CD4-positive, alpha-beta memory T cell (primary cell): ENCODE measurements around the gene TOB1. TPM values are rescaled to one million over a fixed set of nuclear protein-coding genes. Genes with fewer than 3 reads are reported as not detected.

Source experiments
- CTCF ChIA-PET: fragments of 350-600 bp; sonication (Branson Sonifier 250); formaldehyde crosslinking; loops from one replicate; lab custom pipeline; 2021; ENCODE audit warnings: inconsistent platforms; ENCODE audit not compliant: partially characterized antibody; lab: Charles Lee
- POLR2A ChIA-PET: fragments of 350-600 bp; sonication (Branson Sonifier 250); formaldehyde crosslinking; loops from one replicate; lab custom pipeline; 2021; ENCODE audit not compliant: partially characterized antibody; lab: Charles Lee
- DNase-seq, 5 donors: peaks; one replicate each; pipeline versions ENCODE4 v3.0.0 to v3.0.0-alpha.2; 2020 to 2022; ENCODE audit warnings: mixed read lengths in 1 of 5
- H3K27ac ChIP-seq: one replicate; pipeline ENCODE4 v1.7.0; 2013; ENCODE audit warnings: low read depth, low read length
- H3K27me3 ChIP-seq: 2 replicates; pipeline ENCODE4 v1.7.0; 2013; ENCODE audit warnings: mild to moderate bottlenecking, low read length, moderate library complexity; ENCODE audit not compliant: insufficient read depth
- H3K36me3 ChIP-seq: 2 replicates; pipeline ENCODE4 v1.7.0; 2013; ENCODE audit warnings: mild to moderate bottlenecking, low read length, moderate library complexity; ENCODE audit not compliant: insufficient read depth
- H3K4me1 ChIP-seq: 2 replicates; pipeline ENCODE4 v1.7.0; 2013; ENCODE audit warnings: mild to moderate bottlenecking, low read length, moderate library complexity; ENCODE audit not compliant: insufficient read depth
- H3K4me3 ChIP-seq, 2 donors: one replicate each; pipeline ENCODE4 v1.7.0; 2013; ENCODE audit warnings: low read length in 2 of 2, mild to moderate bottlenecking in 1 of 2
- H3K9me3 ChIP-seq, 2 donors: one replicate each; pipeline ENCODE4 v1.7.0; 2013; ENCODE audit warnings: low read length in 2 of 2, control low read depth in 1 of 2; ENCODE audit not compliant: control insufficient read depth in 1 of 2
- H3K27ac Mint-ChIP-seq, 7 donors: one replicate each; pipeline ENCODE4 v1.8.0; 2020 to 2021; ENCODE audit warnings: mixed read lengths in 7 of 7, mild to moderate bottlenecking in 6 of 7, inconsistent platforms in 3 of 7, moderate library complexity in 3 of 7
- H3K27me3 Mint-ChIP-seq, 2 donors: one replicate each; pipeline ENCODE4 v1.8.0; 2020 to 2021; ENCODE audit warnings: mixed read lengths in 2 of 2
- H3K36me3 Mint-ChIP-seq, 2 donors: one replicate each; pipeline ENCODE4 v1.8.0; 2020 to 2021; ENCODE audit warnings: mixed read lengths in 2 of 2, inconsistent platforms in 1 of 2, mild to moderate bottlenecking in 1 of 2
- H3K4me1 Mint-ChIP-seq, 4 donors: one replicate each; pipeline ENCODE4 v1.8.0; 2020 to 2021; ENCODE audit warnings: mixed read lengths in 4 of 4, mild to moderate bottlenecking in 1 of 4
- H3K4me3 Mint-ChIP-seq, 8 donors: one replicate each; pipeline ENCODE4 v1.8.0; 2020 to 2021; ENCODE audit warnings: mixed read lengths in 8 of 8, mild to moderate bottlenecking in 7 of 8, moderate library complexity in 6 of 8, inconsistent platforms in 3 of 8
- H3K9me3 Mint-ChIP-seq, 8 donors: one replicate each; pipeline ENCODE4 v1.8.0; 2020 to 2021; ENCODE audit warnings: mixed read lengths in 8 of 8, mild to moderate bottlenecking in 5 of 8, inconsistent platforms in 3 of 8, moderate library complexity in 1 of 8
- intact Hi-C: fragments of 100-400 bp; cut with micrococcal nuclease; formaldehyde crosslinking; loops from one replicate; pipeline ENCODE4 v1.15.1; 2023
- polyA plus RNA-seq, 2 donors: library from polyadenylated mRNA; unstranded; fragments of 300-500 nt; fragmentation: Illumina TruSeq; gene quantifications; one replicate each; pipeline ENCODE4 v1.2.3, GENCODE V29; 2021
- total RNA-seq, 2 experiments: library from RNA; stranded (reverse); gene quantifications; one replicate each; pipeline ENCODE4 v1.2.3, GENCODE V29; 2021

Gene TOB1
- total and polyA plus RNA-seq, 4 experiments from 2014 or later: 74.3 to 104 (median 98.0) TPM

DNA sequence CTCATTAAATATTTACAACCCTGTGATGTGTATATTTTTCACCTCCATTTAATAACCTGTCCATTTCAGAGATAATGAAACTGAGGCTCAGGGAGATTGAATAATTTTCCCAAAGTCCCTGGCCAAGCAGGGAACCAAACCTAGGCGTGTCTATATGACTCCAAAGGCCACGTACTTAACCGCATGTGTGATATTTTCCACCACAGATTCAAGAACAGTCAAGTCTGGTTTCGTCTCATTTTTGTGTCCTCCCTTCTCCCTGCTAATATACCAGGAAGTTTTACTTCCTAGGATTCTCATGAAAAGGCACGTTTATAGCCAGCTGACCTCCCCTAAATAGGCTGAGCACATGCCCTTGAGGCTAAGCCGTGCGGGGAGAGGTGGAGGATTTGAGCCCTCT lies 15.5 kb downstream of the TOB1 start:
- peaks cover 12 to 20% (median 15%) of the 10 kb centered on the region in 4 donors for H3K4me1 Mint-ChIP-seq
- POLR2A ChIA-PET: no interaction called here

DNA sequence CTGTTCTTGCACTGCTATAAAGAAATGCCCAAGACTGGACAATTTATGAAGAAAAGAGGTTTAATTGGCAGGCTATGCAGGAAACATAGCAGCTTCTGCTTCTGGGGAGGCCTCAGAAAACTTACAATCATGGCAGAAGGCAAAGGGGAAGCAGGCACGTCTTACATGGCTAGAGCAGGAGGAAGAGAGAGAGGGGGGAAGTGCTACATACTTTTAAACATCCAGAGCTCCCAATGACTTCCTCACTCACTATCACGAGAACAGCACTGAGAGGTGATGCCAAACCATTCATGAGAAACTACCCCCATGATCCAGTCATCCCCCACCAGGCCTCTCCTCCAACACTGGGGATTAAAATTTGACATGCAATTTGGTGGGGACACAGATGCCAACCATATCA lies 17.4 kb downstream of the TOB1 start:
- no peak for DNase-seq
- Mint-ChIP-seq H3K4me3 (no peak overlapping the region), H3K36me3 (no peaks in the 10 kb centered on the region), H3K4me1 (peaks cover 12 to 20% (median 15%) of the 10 kb centered on the region in 4 donors), H3K9me3 (no peaks in the 10 kb centered on the region), H3K27ac (peak overlapping the region in 1 of 7 donors; percentile 30), H3K27me3 (no peaks in the 10 kb centered on the region)
- Histone ChIP-seq H3K9me3 (no peaks in the 10 kb centered on the region), H3K4me3 (no peak overlapping the region), H3K36me3 (no peaks in the 10 kb centered on the region), H3K27me3 (no peaks in the 10 kb centered on the region), H3K4me1 (peaks cover 15% of the 10 kb centered on the region), H3K27ac (no peak overlapping the region)
- intact Hi-C loops: no loop called here
- ChIA-PET POLR2A (interaction anchor here (0.7 to 1.7 kb wide), 2 partner anchors 18 to 108 kb away, joined by 3 to 7 read pairs; partner anchors contain the start of gene TOB1), CTCF (interaction anchor here (0.8 to 11.3 kb wide), 5 partner anchors 15 to 104 kb away, joined by 4 to 515 read pairs (median 8); partner anchors contain the start of gene TOB1)

More for the DNA sequence above, 15.5 kb downstream of the TOB1 start:
- Histone ChIP-seq H3K4me3 (no peak overlapping the region), H3K4me1 (peaks cover 15% of the 10 kb centered on the region), H3K36me3 (no peaks in the 10 kb centered on the region), H3K27me3 (no peaks in the 10 kb centered on the region), H3K27ac (no peak overlapping the region), H3K9me3 (no peaks in the 10 kb centered on the region)
- Mint-ChIP-seq H3K4me3 (no peak overlapping the region), H3K36me3 (no peaks in the 10 kb centered on the region), H3K9me3 (no peaks in the 10 kb centered on the region), H3K27ac (no peak overlapping the region), H3K27me3 (no peaks in the 10 kb centered on the region)
- DNase-seq: no peak
- intact Hi-C loops: loop anchor here (10.0 kb wide), 1 partner anchor 204 kb away; no protein-coding TSS in a partner anchor
- CTCF ChIA-PET: interaction anchor here (1.1 to 11.3 kb wide), 6 partner anchors 13 to 303 kb away, joined by 3 to 515 read pairs (median 24); partner anchors contain the start of genes NME1 and TOB1

DNA sequence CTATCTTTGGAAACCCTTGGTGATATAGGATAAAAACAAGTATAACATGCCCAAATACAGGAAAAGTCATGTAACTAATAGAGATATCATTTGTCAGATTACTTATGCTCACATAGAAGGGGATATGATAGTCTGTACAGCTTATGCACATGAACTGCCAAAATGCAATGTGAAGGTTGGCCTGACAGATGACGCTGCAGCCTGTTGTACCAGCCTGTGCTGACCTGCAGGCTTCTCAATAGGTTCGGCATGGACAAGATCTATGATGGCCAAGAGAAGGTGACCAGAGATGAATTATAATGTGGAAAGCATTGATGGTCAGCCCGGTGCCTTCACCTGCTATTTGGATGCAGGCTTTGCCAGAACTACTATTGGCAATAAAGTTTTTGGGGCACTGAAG lies 18.1 kb downstream of the TOB1 start:
- H3K9me3 ChIP-seq: no peaks in the 10 kb centered on the region
- DNase-seq: no peak
- Mint-ChIP-seq H3K4me1 (peaks cover 12 to 16% (median 14%) of the 10 kb centered on the region in 4 donors), H3K36me3 (no peaks in the 10 kb centered on the region), H3K27ac (no peak overlapping the region), H3K27me3 (no peaks in the 10 kb centered on the region), H3K9me3 (no peaks in the 10 kb centered on the region), H3K4me3 (no peak overlapping the region)
- intact Hi-C loops: no loop called here
- H3K27me3 ChIP-seq: no peaks in the 10 kb centered on the region
- CTCF ChIA-PET: interaction anchor here (1.8 to 11.3 kb wide), 4 partner anchors 16 to 104 kb away, joined by 4 to 515 read pairs (median 55); partner anchors contain the start of gene TOB1
- H3K4me1 ChIP-seq: peaks cover 15% of the 10 kb centered on the region
- no peak overlapping the region for H3K27ac ChIP-seq
- POLR2A ChIA-PET: interaction anchor here (1.2 to 1.7 kb wide), 2 partner anchors 18 kb away, joined by 6 to 7 read pairs; partner anchors contain the start of gene TOB1
- no peaks in the 10 kb centered on the region for H3K36me3 ChIP-seq
- no peak overlapping the region for H3K4me3 ChIP-seq

DNA sequence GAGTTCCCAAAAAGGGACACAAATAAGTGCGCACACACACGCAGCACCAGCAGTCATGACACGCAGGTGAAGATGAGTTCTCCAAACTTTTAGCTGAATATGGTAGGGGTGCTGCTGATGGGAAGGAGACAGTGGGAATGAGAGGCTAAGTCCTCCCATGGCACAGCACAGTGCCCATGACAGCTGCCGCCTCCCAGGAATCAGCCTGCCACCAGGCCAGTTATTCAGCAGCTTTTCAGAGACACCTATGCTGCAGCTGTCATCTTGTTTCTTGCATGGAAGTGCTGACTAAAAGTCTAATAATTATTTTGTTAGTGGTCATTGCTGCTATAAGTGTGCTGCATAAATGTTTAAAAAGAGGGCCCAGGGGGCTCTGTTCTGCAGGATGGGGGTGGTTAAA lies 18.6 kb downstream of the TOB1 start:
- H3K36me3 Mint-ChIP-seq: no peaks in the 10 kb centered on the region
- H3K4me3 Mint-ChIP-seq: no peak overlapping the region
- H3K9me3 Mint-ChIP-seq: no peaks in the 10 kb centered on the region
- H3K4me1 Mint-ChIP-seq: peaks cover 10 to 11% (median 10%) of the 10 kb centered on the region in 4 donors
- Histone ChIP-seq H3K4me1 (peaks cover 10% of the 10 kb centered on the region), H3K36me3 (no peaks in the 10 kb centered on the region), H3K9me3 (no peaks in the 10 kb centered on the region), H3K27ac (no peak overlapping the region), H3K4me3 (no peak overlapping the region), H3K27me3 (no peaks in the 10 kb centered on the region)
- intact Hi-C loops: no loop called here
- no peak for DNase-seq
- H3K27me3 Mint-ChIP-seq: no peaks in the 10 kb centered on the region
- POLR2A ChIA-PET: interaction anchor here (1.2 kb wide), 1 partner anchor 19 kb away, joined by 6 read pairs; the partner anchor contains the start of gene TOB1
- no peak overlapping the region for H3K27ac Mint-ChIP-seq
- CTCF ChIA-PET: interaction anchor here (0.7 to 11.3 kb wide), 6 partner anchors 16 to 301 kb away, joined by 4 to 515 read pairs (median 6); partner anchors contain the start of genes SPATA20 and TOB1

DNA sequence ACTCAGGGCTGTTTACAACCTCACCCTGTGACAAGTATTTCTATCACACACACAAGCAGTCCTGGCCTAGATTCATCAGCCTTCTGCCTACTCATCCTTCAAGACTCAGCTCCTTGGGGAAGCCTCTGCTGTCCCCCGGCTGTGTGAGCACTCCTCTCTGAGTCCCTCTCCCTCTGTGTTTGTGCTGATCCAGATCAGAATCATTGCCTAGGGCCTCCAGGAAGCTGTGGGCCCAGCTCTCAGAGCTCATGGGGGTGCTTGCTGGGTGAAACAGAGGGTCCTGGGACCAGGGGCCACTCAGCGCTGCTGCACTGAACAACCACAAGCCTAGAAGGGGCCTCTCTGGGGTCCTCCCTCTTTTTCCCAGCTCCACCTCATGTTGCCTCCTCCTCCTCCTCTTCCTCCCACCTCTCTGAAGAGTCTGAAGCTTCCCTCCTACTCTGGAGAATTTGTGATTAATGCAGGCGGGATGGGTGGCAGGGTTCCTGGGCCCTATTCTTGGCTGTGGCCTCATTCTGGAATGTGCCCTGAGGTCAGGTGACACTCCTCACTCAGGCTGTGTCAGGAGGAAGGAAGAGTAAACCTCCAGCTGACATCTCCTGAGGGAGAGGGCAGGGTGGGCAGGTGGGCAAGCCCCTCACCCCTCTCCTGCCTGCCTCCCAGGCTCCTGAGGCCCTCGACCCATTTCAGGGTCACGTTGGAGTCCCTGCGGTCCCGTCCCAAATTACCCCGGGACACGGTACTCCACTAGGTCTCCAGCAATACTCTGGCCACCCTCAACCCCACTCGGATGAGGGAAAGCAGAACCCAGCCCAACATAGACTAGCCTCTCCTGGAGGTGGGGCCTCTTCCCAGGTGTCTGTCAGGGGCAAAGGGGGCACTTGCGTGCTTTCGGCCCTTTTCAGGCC lies 20.7 kb downstream of the TOB1 start:
- H3K4me3 ChIP-seq: no peak overlapping the region
- no peaks in the 10 kb centered on the region for H3K36me3 ChIP-seq
- no peak overlapping the region for H3K27ac Mint-ChIP-seq
- no peaks in the 10 kb centered on the region for H3K4me1 ChIP-seq
- CTCF ChIA-PET: interaction anchor here (0.9 to 1.0 kb wide), 2 partner anchors 10 to 110 kb away, joined by 3 to 5 read pairs; no protein-coding TSS in a partner anchor
- peaks cover 0 to 5% (median 3%) of the 10 kb centered on the region in 4 donors for H3K4me1 Mint-ChIP-seq
- no peaks in the 10 kb centered on the region for H3K9me3 Mint-ChIP-seq
- no peak for DNase-seq
- no peaks in the 10 kb centered on the region for H3K27me3 ChIP-seq
- H3K9me3 ChIP-seq: no peaks in the 10 kb centered on the region
- POLR2A ChIA-PET: interaction anchor here (0.6 to 1.3 kb wide), 2 partner anchors 20 to 128 kb away, joined by 3 to 4 read pairs; no protein-coding TSS in a partner anchor
- no peak overlapping the region for H3K4me3 Mint-ChIP-seq
- no peaks in the 10 kb centered on the region for H3K36me3 Mint-ChIP-seq
- intact Hi-C loops: no loop called here
- no peak overlapping the region for H3K27ac ChIP-seq
- peaks cover 2% of the 10 kb centered on the region in 2 donors for H3K27me3 Mint-ChIP-seq

DNA sequence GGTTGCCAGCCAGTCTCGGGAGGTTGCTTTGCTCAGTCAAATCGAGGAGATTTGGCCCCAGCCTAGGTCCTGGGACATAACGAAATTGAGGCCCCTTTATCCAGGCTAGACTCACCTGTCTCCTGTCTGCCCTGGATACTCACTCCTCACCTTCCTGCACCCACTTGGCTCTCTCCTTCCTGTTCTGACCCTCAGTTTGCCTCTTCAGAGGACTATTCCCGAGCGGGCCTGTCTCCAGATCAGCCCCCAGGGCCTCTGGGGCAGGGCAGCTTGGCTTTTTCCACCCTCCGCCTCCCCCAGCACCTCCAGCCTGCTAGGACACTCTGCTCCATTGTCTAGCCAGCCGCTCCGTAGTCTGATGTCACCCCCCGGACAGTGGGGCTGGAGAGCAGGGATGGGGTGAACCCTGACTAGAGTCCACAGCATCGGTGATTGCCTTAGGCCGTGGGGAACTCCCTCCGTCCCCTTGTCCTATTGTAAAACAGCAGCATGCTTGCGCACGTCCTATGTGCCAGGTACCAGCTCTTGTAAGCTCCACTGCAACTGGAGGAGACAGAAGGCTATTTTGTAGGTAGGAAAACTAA lies 21.9 kb downstream of the TOB1 start:
- H3K27me3 ChIP-seq: no peaks in the 10 kb centered on the region
- Mint-ChIP-seq H3K4me1 (peaks cover 0 to 5% (median 3%) of the 10 kb centered on the region in 4 donors), H3K27me3 (peaks cover 2% of the 10 kb centered on the region in 2 donors), H3K36me3 (no peaks in the 10 kb centered on the region), H3K9me3 (no peaks in the 10 kb centered on the region), H3K27ac (peak overlapping the region in 1 of 7 donors; percentile 75), H3K4me3 (no peak overlapping the region)
- no peak overlapping the region for H3K4me3 ChIP-seq
- H3K4me1 ChIP-seq: no peaks in the 10 kb centered on the region
- intact Hi-C loops: no loop called here
- ChIA-PET CTCF (interaction anchor here (6.7 kb wide), 1 partner anchor 59 kb away, joined by 67 read pairs; no protein-coding TSS in a partner anchor), POLR2A (interaction anchor here (1.3 kb wide), 1 partner anchor 21 kb away, joined by 3 read pairs; no protein-coding TSS in a partner anchor)
- no peaks in the 10 kb centered on the region for H3K9me3 ChIP-seq
- H3K36me3 ChIP-seq: no peaks in the 10 kb centered on the region
- no peak overlapping the region for H3K27ac ChIP-seq
- DNase-seq: no peak
